T-helper 1 cell treated with Interleukin-12 subunit alpha and Interleukin-12 subunit beta and Interleukin-4 antibody, amounts not matched to agents 30 ng/mL and 1 ng/mL, for 36 hours (primary cell): ENCODE measurements around the gene MYEOV. TPM values are rescaled to one million over a fixed set of nuclear protein-coding genes. Genes with fewer than 3 reads are reported as not detected.

Experiments used
- intact Hi-C: fragments of 100-400 bp; cut with micrococcal nuclease; formaldehyde crosslinking; loops from one replicate; pipeline ENCODE4 v1.15.1; 2024
- total RNA-seq: library from RNA; stranded (reverse); gene quantifications from 2 replicates; pipeline ENCODE4 v1.2.3, GENCODE V29; 2022

Gene MYEOV
- total RNA-seq, 1 donor from 2014 or later = not detected

GRCh38 chr11:69335781-69336405 lies 41.9 kb downstream of the MYEOV start:
- intact Hi-C loops = loop anchor here (2.0 kb wide), 1 partner anchor 23 kb away; no protein-coding TSS in a partner anchor

- intact Hi-C loops = loop anchor here (1.0 to 2.0 kb wide), 2 partner anchors 24 to 40 kb away; no protein-coding TSS in a partner anchor
Observed at GRCh38 chr11:69337211-69337721, 43.3 kb downstream of the MYEOV start.

DNA sequence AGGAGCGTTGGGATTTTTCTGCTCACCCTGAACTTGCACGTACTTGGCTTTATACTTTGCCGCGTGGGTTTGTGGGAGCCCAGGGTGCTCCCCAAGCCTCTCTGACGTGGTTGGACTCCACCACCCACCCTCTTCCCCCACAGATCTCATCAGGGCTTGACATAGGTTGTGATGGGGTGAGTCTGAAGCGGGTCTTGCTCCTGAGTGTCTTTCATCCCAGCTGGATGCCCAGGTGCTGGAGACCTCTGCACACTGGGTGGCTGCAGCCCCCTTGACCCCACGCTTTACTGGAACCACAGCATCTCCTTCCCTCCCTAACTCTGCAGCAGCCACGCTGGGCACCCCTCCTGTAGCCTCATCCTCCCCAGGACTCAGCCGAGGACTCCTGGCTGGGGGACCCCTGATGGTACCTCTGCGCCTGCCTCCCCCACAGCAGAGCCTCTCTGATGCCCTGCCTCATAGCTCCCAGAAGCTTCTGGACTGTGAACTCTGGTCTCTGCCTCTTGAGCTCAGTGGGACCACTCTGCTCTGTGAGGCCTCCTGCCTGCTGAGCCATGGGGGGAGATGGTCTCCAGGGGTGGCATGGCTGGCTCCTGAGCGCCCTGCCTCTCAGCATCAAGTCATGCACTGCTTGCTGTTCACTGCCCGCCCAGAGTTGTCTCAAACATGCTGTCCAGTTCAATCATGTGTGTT lies 45.2 kb downstream of the MYEOV start:
- intact Hi-C loops = no loop called here

GRCh38 chr11:69339983-69340565 lies 46.1 kb downstream of the MYEOV start:
- intact Hi-C loops = no loop called here

DNA sequence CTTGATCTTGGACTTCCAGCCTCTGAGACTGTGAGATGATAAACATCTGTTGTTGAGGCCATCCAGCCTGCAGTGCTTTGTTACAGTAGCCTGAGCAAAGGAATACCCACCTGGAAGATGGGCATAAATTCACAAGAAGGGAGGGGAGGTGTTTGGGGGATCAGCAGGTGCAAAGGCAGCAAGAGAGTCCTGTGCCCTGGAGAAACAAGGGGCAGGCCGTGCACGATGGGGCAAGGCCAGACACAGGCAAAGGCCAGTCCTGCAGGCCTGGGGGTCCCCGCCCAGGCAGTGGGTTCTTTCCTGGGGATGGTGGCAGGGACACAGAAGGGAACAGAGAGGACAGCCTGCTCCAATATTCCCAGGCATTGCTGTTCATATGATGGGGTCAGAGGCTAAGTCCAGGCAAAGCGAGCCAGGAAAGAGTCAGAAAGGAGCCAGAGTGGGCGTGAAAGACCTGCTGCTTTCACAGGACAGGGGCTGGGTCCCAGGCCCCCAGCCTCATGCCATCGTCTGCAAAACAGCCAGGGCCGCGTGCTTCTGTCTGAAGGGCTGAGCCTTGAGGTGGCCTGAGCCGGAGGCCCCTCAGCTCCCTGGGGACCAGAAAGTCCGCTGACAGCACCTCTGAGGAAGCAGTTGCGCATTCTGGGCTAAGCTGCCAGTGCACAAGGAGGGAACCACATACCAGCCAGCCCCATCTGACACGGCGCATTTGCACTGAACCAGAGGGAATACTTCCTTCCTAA lies 48.8 kb downstream of the MYEOV start:
- intact Hi-C loops = no loop called here

DNA sequence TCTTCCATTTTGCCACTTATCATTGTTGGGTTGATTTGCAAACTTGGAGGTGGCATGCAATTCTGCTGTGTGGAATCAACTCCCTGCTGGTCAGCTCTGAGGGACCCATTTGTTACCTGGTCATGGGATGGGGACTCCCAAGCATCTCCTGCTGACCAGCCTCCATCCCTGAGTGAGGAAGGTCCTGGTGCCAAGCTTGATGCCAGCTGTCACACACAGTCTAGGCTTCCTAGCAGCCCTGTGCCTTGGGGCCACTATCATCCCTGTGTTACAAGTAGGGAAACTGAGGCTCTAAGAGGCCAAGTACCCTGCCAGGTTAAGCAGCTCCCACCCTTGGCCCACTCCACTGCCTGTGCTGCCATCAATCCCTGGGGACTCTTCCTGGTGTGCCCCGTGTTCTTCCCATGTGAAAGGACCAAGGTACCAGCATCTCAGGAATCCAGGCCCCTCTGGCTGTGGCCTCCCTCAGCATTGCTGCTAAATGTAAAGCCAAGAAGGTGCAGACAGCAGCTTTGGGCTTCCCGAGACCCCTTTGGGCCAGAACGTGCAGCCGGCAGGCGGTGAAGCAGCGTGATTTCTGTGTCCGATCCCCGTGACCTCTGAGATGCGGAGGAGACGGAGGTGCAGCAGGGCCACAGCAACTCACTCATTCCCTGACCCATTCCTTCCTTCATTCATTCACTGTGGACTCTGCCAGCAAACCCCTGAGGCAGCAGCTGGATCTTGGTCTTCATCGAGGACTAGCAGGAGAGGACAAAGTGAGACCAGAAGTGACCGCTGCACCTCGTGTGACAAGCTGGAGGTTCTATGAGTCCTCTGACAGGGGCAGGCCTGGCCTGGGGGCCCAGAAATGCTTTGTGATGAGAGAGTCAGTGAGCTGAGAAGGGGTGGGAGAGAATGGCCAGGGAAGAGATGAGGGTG lies 49.7 kb downstream of the MYEOV start:
- intact Hi-C loops = no loop called here

GRCh38 chr11:69344570-69345145 lies 50.7 kb downstream of the MYEOV start:
- intact Hi-C loops = no loop called here

Other genes with a start within 250 kb of the MYEOV start
- gene TPCN2, start 245.2 kb upstream of the MYEOV start, total RNA-seq = 20.4 and 23.0 TPM in 2 replicates
- gene SMIM38, start 138.2 kb upstream of the MYEOV start, total RNA-seq = 0.51 and 0.64 TPM in 2 replicates
- gene LINC01488, start 187.5 kb downstream of the MYEOV start, total RNA-seq = not detected in 2 replicates